ENCODE data around the gene CEP89.
"Not testable (repeated sequence)": the region's sequence is repeated elsewhere in the genome, so short reads cannot be mapped to it uniquely, and the experiment has no call there.

CEP89 gene

DNA sequence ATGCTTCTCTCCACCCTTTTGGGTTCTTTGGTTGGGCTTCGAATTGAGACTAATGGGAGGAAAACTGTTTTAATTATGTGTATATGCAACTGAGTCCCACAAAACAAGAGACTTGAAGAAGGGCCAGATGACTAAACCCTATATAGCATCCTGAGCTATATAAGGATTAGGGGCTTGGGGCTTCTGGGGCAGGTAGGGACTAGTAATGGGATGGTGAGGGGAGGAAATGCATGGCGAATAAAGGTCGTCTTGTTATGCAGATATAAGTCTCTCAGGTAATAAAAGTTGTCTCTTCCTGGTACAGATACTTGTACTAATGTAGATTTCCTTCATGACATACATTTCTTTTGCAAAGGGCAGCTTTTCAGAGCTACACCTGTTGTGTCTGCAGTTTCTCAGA, 99.4 kb downstream of the CEP89 start:
- no peak for FAIRE-seq
- DNase-seq (ENCODE audit: insufficient read length, low spot score): no peak

DNA sequence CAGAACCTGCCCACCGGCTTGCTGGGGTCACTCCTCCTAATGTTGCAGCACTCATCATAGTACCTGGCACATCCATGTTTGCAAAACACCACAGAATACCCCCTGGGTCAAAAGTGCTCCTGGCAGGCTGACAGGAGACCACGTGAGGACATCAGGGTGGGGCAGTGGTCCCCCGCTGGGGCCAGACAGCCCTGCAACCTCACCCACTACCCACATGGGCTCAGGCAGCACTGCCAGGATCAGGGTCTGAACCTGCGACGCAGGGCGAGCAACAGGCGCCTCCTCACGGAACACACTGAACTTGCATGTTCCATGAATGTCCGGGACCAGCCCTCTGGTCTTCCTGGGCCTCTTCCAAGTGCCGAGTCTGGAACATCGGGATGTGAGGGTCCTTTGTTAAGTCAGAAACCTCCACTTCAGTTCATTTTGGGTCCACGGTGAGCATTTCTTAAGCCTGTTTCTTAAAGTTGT, 100.7 kb downstream of the CEP89 start:
- DNase-seq (ENCODE audit: insufficient read length, low spot score) (no peak), FAIRE-seq (no peak)

- DNase-seq (ENCODE audit: insufficient read length, low spot score) (no peak), FAIRE-seq (no peak)
Observed at GRCh38 chr19:32869966-32870573, 101.7 kb downstream of the CEP89 start.

GRCh38 chr19:32869369-32869965, 102.3 kb downstream of the CEP89 start, which contains the start of gene SLC7A9:
TSS of gene SLC7A9 (minus strand) at chr19:32869767. CDS start at chr19:32868534, 1,233 bp downstream.
- FAIRE-seq: no peak
- no peak for DNase-seq (ENCODE audit: insufficient read length, low spot score)

DNA sequence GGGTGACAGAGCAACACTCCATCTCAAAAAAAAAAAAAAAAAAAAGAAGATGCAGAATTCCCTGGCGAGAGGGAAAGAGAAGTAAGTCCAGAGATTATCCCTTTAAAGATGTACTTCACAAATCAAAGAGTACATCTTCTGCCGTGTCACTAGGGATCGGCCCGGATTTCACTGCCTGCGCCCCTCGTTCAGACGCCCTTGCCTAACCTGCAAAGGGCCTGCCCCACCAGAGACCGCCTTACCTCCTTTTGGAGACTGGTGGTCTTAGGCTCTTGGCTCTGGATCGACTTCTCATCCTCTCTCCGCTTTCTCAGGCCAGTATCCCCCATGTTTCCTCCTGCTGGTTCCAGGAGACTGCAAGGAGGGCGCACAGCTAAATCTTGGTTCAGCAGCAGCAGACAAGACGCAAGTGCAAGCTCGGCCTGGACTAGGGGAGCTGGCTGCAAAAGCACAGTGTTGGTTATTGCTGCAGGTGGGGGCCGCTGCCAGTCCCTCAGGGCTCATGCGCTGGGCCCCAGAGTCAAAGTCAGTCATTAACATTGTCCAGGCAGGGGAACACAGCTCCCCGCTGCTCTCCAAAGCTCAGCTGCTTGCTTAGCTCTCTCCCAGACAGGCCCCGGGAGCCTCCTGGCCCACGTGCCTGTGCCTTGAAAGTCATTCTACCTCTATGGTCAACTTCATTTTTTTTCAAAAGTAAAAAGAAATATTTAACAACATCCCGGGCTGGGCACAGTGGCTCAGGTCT, 103.4 kb downstream of the CEP89 start:
- no peak for DNase-seq (ENCODE audit: insufficient read length, low spot score)
- no peak for FAIRE-seq

- not testable (repeated sequence) for FAIRE-seq; DNase-seq (ENCODE audit: insufficient read length, low spot score)
Observed at GRCh38 chr19:32867436-32867835, 104.3 kb downstream of the CEP89 start.

DNA sequence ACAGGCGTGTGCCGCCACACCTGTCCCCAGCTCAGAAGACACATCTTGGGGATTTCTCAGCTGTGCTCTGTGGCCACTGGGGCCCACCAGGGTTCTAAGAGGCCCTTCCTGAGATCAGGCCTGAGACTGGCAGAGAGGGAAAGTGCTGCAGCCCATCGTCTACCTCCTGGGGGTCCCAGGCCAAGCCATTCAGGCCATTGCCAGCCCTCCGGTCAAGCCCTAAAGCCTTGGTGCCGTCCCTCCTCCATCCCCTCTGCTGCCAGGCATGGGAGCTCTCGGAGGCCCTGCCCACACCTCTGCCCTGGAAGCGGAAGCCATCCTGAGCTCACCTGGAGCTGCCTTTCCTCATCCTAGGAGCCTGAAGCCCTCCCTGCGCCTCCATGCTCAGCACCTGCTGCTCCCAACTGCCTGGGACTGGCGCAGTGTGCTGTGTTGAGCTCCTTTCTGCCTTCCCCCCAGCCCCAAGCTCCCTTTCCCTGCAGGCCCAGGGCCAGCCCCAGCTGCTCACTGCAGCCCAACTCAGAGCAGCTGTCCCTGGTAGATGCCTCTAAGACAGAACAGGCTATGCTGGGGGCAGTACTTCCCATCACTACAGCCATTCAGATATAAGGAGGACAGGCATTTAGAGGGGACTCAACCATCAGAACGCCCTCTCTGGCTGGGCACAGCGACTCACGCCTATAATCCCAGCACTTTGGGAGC, 105.0 kb downstream of the CEP89 start:
- FAIRE-seq (no peak), DNase-seq (ENCODE audit: insufficient read length, low spot score) (no peak)

DNA sequence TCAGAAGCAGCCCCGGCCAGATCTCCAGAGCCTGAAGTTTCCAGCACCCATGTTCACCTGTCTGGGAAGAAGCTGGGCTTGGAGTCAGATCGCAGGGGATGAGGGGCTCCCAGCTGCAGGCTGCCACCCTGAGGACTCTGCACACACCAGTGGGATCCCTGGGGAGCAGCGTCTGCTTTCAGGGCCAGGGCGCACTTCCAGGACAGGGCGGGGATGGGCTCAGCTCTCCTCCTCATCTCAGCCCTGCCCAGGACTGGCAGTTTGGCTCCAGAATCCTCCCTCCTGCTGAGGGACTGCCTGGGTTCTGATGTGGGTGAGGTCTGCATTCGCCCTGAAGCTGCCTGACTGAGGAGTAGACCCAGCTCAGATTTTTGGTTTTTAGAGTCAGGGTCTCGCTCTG, 105.7 kb downstream of the CEP89 start:
- DNase-seq (ENCODE audit: insufficient read length, low spot score) (no peak), FAIRE-seq (no peak)

GRCh38 chr19:32865326-32865725, 106.4 kb downstream of the CEP89 start:
- FAIRE-seq (no peak), DNase-seq (ENCODE audit: insufficient read length, low spot score) (no peak)

- DNase-seq (ENCODE audit: insufficient read length, low spot score) (no peak), FAIRE-seq (no peak)
Observed at GRCh38 chr19:32864318-32865007, 107.3 kb downstream of the CEP89 start.

DNA sequence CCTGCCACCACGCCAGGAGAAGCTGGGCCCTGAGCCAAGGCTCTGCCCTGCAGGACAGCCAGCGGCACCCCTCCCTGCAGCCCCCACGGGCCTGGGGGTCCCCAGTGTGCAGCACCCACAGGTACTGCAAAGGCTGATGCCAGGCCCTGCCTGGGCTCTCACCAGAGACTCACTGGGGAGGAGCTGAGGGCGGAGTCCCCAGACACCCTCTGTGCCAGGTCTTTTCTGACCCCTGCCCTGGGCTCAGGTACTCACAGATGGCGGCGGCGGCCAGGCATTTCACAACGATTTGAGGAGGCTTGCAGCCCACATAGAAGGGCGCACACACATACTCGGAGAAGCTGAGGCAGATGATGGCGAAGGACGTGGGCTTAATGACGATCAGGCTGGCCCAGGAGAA, 107.9 kb downstream of the CEP89 start:
- FAIRE-seq (no peak), DNase-seq (ENCODE audit: insufficient read length, low spot score) (no peak)

DNA sequence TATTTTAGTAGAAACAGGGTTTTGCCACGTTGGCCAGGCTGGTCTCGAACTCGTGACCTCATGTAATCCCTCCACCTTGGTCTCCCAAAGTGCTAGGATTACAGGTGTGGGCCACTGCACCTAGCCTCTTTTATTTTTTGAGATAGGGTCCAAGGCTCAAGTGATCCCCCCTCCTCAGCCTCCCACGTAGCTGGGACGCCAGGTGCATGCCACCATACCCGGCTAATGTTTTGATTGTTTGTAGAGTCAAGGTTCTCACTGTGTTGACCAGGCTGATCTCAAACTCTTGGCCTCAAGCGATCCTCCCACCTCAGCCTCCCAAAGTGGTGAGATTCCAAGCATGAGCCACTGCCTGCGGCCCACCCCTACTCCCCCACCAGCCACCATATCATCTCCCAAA, 108.5 kb downstream of the CEP89 start:
- FAIRE-seq: no peak

GRCh38 chr19:32862741-32863140, 109.0 kb downstream of the CEP89 start:
- FAIRE-seq: no peak
- no peak for DNase-seq (ENCODE audit: insufficient read length, low spot score)

More for the DNA sequence above, 108.5 kb downstream of the CEP89 start:
- DNase-seq (ENCODE audit: insufficient read length, low spot score): no peak

DNA sequence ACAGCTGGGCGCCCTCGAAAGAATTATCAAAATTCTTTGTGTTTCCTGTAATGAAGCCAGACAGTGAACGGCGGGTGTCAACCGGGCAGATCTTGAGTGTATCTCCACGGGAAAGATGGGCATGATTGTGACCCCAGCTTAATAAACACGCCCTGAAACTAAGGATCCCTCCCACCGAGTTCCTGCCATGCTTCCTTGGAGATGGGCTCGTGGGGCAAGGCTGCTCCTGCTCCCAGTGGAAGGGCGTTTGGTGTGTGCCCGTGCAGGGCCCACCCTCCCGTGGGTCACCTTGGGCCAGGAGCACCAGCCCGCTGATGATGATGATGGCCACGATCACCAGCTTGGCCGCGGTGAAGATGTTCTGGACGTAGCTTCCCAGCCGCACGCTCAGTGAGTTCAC, 109.6 kb downstream of the CEP89 start:
- FAIRE-seq (no peak), DNase-seq (ENCODE audit: insufficient read length, low spot score) (no peak)

DNA sequence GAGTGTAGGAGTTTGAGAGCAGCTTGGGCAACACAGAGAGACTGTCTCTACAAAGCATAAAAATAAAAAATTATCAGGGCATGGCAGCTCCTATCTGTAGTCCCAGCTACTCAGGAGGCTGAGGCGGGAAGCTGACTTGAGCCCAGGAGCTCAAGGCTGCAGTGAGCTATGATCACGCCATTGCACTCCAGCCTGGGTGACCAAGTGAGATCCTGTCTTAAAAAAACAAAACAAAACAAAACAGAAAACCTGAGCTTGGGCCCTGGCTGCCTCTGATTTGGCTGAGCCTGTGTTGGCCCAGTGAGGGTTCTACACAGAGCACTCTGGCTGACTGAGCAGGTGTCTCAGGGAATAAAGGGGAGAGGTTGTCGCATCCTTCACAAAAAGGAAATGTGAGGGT, 110.2 kb downstream of the CEP89 start:
- no peak for FAIRE-seq
- DNase-seq (ENCODE audit: insufficient read length, low spot score): no peak

- no peak for DNase-seq (ENCODE audit: insufficient read length, low spot score)
- no peak for FAIRE-seq
Observed at GRCh38 chr19:32859591-32859990, 112.2 kb downstream of the CEP89 start.

- FAIRE-seq (no peak), DNase-seq (ENCODE audit: insufficient read length, low spot score) (no peak)
Observed at GRCh38 chr19:32858559-32858958, 113.2 kb downstream of the CEP89 start.

- no peak for FAIRE-seq
Observed at GRCh38 chr19:32858155-32858554, 113.6 kb downstream of the CEP89 start.

GRCh38 chr19:32857584-32857983, 114.2 kb downstream of the CEP89 start:
- DNase-seq (ENCODE audit: insufficient read length, low spot score): no peak
- no peak for FAIRE-seq

More at GRCh38 chr19:32858155-32858554, 113.6 kb downstream of the CEP89 start:
- no peak for DNase-seq (ENCODE audit: insufficient read length, low spot score)

DNA sequence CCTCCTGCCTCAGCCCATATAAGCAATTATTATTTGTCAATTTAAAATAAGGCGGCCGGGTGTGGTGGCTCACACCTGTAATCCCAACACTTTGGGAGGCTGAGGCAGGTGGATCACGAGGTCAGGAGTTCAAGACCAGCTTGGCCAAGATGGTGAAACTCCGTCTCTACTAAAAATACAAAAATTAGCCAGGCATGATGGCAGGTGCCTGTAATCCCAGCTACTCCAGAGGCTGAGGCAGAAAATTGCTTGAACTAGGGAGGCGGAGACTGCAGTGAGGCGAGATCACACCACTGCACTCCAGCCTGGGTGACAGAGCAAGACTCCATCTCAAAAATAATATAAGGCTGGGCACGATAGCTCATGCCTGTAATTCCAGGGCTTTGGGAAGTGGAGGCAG, 114.9 kb downstream of the CEP89 start:
- FAIRE-seq; DNase-seq (ENCODE audit: insufficient read length, low spot score): not testable (repeated sequence)

DNA sequence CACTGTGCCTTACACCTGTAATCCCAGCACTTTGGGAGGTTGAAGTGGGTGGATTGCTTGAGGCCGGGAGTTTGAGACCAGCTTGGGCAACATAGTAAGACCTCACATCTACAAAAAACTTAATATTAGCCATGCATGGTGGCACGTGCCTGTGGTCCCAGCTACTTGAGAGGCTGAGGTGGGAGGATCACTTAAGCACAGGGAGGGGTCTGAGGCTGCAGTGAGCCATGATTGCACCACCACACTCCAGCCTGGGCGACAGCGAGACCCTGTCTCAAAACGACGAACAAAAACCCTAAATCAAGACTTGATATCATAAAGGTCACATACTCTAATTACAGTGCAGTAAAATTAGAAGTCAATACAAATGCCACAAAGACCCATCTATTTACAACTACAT, 119.5 kb downstream of the CEP89 start:
- no peak for FAIRE-seq
- no peak for DNase-seq (ENCODE audit: insufficient read length, low spot score)
